NCI-H1417 treated with DMSO at 0.1 percent for 48 hours (cell line): ENCODE data around the gene ARMCX4.
"Not testable (repeated sequence)": the region's sequence is repeated elsewhere in the genome, so short reads cannot be mapped to it uniquely, and the experiment has no call there.

Experiments used
- DNase-seq: peaks from one replicate; lab custom pipeline; 2025; lab: John Stamatoyannopoulos, UW

The ARMCX4 gene

DNA sequence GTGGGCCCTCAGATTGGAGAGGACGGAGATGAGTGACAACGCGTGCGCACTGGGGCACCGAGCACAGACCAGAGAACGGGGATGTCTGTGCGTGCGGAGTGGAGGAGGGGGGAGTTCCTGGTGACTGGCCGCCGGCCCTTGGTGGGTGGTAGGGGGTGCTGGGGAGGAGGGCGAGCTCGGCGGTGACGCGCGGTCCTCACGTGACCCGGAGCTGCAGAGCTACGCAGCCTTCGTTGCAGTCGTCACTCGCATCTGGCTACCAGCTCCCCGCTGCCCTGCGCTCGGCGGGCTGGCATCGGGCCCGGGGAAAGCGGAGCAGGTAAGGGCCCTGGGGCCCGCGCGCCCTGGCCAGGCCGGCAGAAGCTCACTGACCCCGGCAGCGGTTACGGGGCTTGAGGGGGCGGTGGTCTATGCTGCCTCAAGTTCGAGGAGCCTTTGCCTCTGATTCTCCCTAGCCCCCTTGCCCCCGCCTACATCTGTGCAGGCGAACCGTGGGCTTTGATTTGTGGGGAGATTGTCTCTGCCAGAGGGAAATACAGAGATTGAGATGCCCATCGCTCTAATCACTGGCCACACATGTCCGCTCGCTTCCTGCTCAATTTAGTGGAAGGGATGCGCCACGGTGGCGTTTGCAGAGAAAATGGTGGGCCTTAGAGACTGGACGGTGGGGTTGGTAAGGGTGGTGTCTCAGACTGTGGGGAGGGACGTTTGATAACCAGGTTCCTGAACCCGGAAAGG is at the start of gene ARMCX4:
Gene ARMCX4, plus strand, starts transcription at position 245 of the 738 bp plus-strand sequence. CDS start 3,134 bp downstream, outside the sequence.
- peak; percentile 32 for DNase-seq

DNA sequence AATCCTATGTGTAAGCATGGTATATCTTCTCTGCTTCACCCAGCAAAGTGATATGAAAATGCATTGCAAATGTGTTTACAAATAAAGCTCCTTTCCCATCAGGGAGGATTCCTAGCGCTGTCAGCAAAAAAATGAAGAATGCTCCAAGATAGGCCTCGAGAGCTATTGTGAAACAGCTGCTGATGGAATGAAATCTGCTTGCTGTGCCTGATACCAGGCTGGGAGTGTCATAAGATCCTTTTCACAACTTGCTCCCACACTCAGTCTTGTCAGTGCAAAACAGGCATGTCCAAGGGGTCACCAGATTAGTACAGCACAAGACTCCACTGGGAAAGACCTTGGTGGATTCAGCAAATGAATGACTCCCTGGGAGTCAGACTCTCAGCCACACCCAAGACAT is 43.2 kb upstream of the ARMCX4 start:
- DNase-seq: no peak

DNA sequence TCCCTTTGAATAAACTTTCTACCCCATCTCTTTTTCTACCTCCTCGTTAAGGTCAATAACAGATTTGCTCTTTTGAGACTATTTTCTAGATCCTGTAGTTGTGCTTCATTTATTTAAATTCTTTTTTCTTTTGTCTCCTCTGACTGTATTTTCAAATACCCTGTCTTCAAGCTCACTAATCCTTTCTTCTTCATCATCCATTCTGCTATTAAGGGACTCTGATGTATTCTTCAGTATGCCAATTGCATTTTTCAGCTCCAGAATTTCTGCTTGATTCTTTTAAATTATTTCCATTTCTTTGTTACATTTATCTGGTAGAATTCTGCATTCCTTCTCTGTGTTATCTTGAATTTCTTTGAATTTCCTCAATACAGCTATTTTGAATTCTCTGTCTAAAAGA is 36.0 kb upstream of the ARMCX4 start:
- DNase-seq: no peak

DNA sequence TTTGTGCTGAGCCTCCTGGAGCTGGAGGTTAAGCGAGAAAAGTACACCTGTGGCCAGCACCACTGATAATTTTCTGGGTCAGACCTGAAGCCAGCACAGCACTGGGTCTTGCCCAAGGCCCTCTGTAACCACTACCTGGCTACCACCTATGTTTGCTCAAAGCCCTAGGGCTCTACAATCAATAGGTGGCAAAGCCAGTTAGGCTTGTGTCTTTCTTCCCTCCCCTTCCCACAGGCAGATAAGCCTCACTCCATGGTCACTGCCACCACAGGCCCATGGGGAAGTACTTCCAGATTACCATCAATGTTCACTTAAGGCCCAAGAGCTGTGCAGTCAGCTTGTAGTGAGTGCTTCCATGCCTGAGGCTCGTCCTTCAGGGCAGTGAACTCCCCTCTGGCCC is 35.2 kb upstream of the ARMCX4 start:
- DNase-seq: no peak

DNA sequence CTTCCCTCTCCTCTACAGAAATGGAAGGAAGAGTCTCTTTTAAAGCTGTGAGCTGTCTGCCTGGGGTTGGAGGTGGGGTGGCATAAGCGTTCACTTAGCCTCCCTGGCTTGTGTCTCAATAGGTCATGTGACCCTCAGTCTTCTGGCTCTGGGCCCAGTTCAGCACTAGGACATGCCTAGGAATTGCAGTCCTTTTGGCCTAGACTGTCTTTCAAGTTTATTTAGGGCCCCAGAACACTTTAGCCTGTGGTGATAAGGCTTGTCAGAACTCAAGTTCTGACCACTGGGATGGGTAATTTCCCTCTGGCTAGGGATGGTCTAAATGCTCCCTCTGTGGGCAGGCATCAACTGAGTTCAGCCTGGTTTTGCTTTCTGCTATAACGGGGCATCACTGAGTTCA is 34.3 kb upstream of the ARMCX4 start:
- no peak for DNase-seq

DNA sequence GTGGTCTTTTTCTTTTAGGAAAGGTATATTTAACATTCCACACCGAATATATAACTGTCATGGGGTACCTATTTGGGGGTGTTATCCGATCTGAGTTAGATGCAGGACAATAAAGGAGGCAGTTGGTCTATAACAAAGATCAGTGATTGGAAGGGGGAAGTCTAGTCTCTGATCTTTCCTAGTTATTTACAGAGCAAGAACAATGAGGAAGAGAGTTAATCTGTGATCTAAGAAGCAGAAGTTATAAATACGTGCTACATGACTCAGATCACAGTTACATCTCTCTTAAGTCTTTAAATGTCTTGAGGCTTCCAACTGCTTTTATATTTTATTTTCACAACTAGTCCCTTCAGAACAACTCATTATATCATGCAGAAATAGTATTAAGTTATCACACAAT is 33.2 kb upstream of the ARMCX4 start:
- no peak for DNase-seq

DNA sequence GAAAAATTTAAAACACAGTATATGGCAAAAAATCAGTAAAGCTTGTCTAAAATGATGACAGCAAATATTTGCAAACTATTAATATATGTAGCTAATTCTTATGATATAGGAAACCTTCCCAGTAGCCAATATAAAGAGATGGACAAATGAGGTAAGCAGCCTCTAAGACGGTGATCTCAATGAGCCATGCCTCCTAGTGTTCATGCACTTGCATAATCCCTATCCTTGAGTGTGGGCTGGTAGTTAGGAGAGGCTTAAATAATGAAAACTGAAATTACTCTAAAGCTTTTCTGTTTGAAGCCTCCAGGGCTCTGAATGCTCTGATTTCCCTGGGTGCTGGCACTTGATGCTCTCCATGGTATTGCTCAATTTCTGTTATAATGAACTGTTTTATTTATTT is 24.6 kb upstream of the ARMCX4 start:
- no peak for DNase-seq

DNA sequence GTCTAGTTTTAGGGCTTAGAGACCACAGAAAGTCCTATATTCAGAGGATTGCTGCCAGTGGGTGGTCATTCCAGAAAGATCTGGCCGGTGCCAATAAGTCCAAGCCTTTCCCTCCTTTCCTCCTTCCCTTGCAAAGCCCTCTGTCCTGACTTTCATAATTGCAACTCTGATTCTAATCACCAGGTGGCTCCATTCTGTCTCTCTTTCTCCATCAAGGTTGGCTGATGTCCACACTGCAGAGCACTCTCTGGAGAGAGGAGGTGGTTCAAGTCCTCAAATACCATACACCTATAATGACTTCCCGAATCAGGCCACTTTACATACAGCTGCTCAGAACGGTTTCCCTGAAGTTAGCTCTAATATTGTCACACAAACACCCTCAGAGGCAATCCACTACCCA is 22.4 kb upstream of the ARMCX4 start:
- no peak for DNase-seq

DNA sequence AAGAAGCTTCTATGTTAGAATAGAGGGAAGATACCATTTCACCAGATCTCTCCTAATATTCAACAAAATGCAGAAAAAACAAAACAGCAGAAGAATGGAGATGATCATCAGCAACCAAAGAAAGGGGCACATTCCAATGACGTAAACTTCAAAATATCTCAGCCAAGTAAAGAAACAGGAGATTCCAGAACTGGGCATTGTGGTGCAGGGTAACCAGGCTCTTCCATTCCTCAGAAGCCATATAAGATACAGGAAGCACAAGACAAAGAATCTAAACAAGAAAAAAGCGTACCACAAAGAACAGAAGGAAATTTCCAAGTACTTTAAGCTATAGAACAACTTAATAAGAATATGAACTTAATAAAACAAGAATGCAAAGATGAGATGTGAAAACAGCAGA is 6.9 kb upstream of the ARMCX4 start:
- no peak for DNase-seq

DNA sequence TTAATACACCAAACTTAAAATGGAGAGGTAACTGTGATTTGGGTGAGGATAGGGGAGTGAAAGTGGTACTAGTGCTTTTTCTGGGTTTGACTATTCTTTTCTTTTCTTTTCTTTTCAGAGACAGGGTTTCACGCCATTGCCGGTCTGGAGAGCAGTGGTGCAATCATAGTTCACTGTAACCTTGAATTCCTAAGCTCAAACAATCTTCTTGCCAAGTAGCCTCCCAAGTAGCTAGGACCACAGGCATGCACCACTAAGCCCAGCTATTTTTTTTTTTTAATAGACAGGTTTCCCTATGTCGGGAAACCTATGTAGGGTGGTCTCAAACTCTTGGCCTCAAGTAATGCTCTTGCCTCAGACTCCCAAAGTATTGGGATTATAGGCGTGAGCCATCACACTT is 3.0 kb upstream of the ARMCX4 start:
- no peak for DNase-seq

DNA sequence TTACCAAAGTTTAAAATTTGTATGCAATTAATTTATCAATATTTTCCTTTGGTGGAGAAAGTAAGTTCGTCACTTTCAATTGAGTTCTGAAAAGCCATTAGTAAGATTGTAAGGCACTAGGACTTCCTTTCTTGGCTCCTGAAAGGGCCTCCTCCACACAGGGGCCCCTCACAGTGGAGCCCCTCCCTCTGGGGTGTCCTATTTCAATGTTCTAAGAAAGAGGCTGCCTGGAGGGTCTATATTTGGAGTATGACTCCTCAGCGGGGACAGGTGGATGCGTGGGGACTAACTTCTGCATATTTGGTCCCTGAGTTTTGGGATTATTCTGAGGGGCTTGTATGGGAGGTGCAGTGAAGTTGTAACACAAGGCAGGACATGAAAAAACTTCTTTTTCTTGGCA is 1.6 kb upstream of the ARMCX4 start:
- no peak for DNase-seq

DNA sequence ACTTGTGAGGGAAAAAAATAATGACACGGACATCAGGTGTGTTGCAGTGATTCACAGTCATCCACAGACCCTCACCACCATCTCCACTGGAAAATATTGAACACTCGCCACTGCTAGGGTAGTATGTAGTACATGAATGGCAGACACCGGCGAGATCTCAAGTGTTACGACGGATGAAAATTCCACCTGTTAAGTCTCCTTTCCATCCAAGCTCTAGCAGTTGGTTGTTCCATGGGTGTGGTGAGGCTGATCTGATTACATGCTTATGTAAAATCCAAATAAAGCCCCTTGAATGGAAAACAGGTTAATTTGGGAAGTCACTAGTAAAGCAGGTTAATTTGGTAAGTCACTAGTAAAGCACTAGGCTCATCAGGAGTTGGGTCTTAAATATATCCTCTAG is 1.1 kb upstream of the ARMCX4 start:
- no peak for DNase-seq

DNA sequence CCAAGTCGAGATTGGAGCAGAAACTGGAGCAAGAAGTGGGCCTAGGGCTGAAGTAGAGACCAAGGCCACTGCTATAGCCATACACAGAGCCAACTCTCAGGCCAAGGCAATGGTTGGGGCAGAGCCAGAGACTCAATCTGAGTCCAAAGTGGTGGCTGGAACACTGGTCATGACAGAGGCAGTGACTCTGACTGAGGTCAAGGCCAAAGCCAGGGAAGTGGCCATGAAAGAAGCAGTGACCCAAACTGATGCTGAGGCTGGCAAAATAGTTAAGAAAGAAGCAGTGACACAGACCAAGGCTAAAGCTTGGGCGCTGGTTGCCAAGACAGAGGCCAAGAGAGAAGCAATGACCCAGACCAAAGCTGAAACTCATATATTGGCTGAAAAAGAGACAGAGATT is 3.5 kb downstream of the ARMCX4 start:
- no peak for DNase-seq

DNA sequence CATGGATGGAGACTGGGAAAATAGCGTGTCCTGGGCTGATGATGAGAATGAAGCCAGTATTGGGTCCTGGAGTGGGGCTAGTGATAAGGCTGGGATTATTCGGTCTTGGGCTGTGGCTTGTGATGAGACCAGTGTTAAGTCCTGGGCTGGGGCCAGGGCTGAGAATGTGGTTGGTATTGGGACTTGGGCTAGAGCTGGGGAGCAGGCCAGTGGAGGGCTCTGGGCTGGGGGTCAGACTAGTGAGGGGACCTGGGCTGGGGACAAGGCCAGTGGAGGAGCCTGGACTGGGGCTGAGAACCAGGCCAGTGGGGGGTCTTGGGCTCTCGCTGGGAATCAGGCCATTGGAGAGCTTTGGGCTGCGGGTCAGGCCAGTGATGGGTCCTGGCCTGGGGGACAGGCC is 6.7 kb downstream of the ARMCX4 start:
- no peak for DNase-seq

DNA sequence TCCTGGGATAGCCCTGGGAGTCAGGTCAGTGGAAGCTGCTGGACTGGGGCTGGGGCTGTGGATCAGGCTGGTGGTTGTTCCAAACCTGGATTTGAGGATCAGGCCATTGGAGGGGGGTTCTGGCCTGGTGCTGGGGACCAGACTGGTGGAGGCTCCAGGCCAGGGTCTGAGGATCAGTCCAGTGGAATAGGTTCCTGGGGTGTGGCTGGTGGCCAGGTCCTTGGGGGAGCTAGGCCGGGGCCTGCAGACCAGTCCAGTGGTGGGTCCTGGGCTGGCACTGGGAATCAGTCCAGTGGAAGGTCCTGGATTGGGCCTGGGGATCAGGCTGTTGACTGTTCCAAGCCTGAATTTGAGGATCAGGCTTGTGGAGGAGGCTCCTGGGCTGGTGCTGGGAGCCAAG is 8.0 kb downstream of the ARMCX4 start:
- no peak for DNase-seq

DNA sequence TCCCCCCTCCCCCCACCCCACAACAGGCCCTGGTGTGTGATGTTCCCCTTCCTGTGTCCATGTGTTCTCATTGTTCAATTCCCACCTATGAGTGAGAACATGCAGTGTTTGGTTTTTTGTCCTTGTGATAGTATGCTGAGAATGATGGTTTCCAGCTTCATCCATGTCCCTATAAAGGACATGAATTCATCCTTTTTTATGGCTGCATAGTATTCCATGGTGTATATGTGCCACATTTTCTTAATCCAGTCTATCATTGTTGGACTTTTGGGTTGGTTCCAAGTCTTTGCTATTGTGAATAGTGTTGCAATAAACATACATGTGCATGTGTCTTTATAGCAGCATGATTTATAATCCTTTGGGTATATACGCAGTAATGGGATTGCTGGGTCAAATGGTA is 17.7 kb downstream of the ARMCX4 start:
- DNase-seq: not testable (repeated sequence)

DNA sequence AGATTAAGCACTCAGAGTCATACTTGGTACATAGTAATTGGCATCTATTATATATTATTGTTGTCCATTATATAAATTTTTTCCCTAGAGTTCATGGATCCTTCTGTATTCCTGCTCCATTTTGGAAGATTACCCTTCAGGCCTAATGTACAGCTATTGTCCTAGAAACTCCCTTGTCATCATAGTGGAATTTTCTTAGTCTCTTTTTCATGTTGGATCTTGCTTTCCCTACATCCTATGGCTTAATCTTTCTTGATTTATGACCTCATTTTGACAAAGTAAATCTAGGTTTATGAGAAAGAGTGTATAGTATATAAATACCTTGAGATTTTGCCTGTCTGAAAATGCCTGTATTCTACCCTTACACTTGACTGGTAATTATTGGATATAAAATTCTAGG is 22.1 kb downstream of the ARMCX4 start:
- no peak for DNase-seq

DNA sequence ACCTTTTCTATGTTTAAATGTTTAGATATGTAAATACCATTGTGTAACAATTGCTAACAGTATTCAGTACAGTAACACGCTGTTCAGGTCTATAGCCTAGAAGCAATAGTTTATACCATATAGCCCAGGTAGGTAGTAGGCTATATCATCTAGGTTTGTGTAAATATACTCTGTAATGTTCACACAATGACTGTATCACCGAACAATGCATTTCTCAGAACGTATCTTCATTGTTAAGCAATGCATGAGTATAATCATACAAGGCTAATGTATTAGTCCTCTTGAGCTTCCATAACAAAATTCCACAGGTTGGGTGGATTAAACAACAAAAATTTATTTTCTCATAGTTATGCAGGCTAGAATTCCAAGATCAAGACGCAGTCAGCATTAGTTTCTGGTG is 22.7 kb downstream of the ARMCX4 start:
- DNase-seq: no peak

DNA sequence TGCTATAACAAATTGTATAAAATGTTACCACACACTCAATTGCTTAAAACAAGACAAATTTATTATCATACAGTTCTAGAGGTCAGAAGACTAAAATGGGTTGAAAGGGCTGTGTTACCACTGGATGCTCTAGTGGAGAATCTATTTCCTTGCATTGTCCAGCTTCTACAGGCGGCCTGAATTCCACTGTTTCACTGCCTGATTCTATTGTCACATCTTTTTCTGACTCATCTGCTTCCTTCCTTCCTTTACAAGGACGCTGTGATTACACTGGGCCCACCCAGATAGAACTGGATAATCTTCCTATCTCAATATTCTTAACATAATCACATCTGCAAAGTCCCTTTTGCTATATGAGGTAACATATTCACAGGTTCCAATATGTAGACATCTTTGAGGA is 45.7 kb downstream of the ARMCX4 start:
- no peak for DNase-seq
